A549 (cell line): ENCODE results near the gene TBX6. TPM values are rescaled to one million over a fixed set of nuclear protein-coding genes. Genes with fewer than 3 reads are reported as not detected.

ENCODE experiments used
- CBX2 ChIP-seq: fragments of 200-600 bp; sonication (generic); IDR thresholded peaks from 2 replicates; pipeline ENCODE4 v1.6.1; 2016; ENCODE audit warnings: low read depth, mild to moderate bottlenecking, borderline replicate concordance
- CBX8 ChIP-seq: fragments of 200-600 bp; sonication (generic); IDR thresholded peaks from 2 replicates; pipeline ENCODE4 v1.6.1; 2016
- E2F6 ChIP-seq: IDR thresholded peaks from 2 replicates; pipeline ENCODE4 v1.6.1; 2012; ENCODE audit warnings: low read depth, borderline replicate concordance
- EHF ChIP-seq: fragments of 250-450 bp; sonication (Bioruptor Pico); IDR thresholded peaks from 2 replicates; pipeline ENCODE4 v1.5.0; 2020; ENCODE audit warnings: mild to moderate bottlenecking
- EHMT2 ChIP-seq: fragments of 200-600 bp; sonication (generic); IDR thresholded peaks from 2 replicates; pipeline ENCODE4 v1.6.1; 2016; ENCODE audit warnings: antibody characterized with exemption, low read depth, mild to moderate bottlenecking, moderate library complexity
- EP300 ChIP-seq, 2 experiments: fragments of >200 bp; sonication (Bioruptor Twin); formaldehyde crosslinking; IDR thresholded peaks; 2 replicates in 1 of 2; 3 replicates in 1 of 2; pipeline ENCODE4 v1.6.1; 2016 to 2017
- FOSB ChIP-seq: fragments of 250-450 bp; sonication (Bioruptor Pico); IDR thresholded peaks from 2 replicates; pipeline ENCODE4 v1.5.0; 2020; ENCODE audit warnings: mild to moderate bottlenecking, moderate library complexity
- FOSL2 ChIP-seq, 2 experiments: fragments of 450-650 bp in 1 of 2; fragments of >200 bp in 1 of 2; sonication (Bioruptor Twin) in 1 of 2; formaldehyde crosslinking; IDR thresholded peaks; 2 replicates each; pipeline versions ENCODE4 v1.5.0 to v1.6.1; 2016 to 2020; ENCODE audit warnings: mild to moderate bottlenecking in 1 of 2, moderate library complexity in 1 of 2
- GATA3 ChIP-seq: IDR thresholded peaks from 2 replicates; pipeline ENCODE4 v1.6.1; 2012; ENCODE audit warnings: borderline replicate concordance
- HDAC2 ChIP-seq: fragments of 200-600 bp; sonication (generic); IDR thresholded peaks from 2 replicates; pipeline ENCODE4 v1.6.1; 2016
- HOXB13 ChIP-seq: fragments of 250-450 bp; sonication (Bioruptor Pico); IDR thresholded peaks from 2 replicates; pipeline ENCODE4 v1.5.0; 2020; ENCODE audit warnings: low read depth, mild to moderate bottlenecking, moderate library complexity
- HOXB5 ChIP-seq: fragments of 250-450 bp; sonication (Bioruptor Pico); IDR thresholded peaks from 2 replicates; pipeline ENCODE4 v1.5.0; 2020; ENCODE audit warnings: mild to moderate bottlenecking, moderate library complexity
- JUNB ChIP-seq: fragments of >200 bp; sonication (Bioruptor Twin); formaldehyde crosslinking; IDR thresholded peaks from 2 replicates; pipeline ENCODE4 v1.6.1; 2016
- MAFK ChIP-seq: fragments of 450-650 bp; IDR thresholded peaks from 2 replicates; pipeline ENCODE4 v1.6.1; 2014; ENCODE audit not compliant: partially characterized antibody
- NFE2L2 ChIP-seq: fragments of 150-350 bp; conservative IDR thresholded peaks from 2 replicates; pipeline ENCODE4 v1.6.1; 2014; ENCODE audit warnings: low read length
- NR3C1 ChIP-seq: fragments of >200 bp; sonication (Bioruptor Twin); formaldehyde crosslinking; IDR thresholded peaks from 3 replicates; pipeline ENCODE4 v1.6.1; 2017
- RARB ChIP-seq: fragments of 250-450 bp; sonication (Bioruptor Pico); IDR thresholded peaks from 2 replicates; pipeline ENCODE4 v1.8.0; 2021; ENCODE audit warnings: mild to moderate bottlenecking, moderate library complexity
- RCOR1 ChIP-seq: fragments of 150-350 bp; IDR thresholded peaks from 2 replicates; pipeline ENCODE4 v1.6.1; 2014; ENCODE audit warnings: antibody characterized with exemption, low read length, low read depth
- RNF2 ChIP-seq: fragments of 200-600 bp; sonication (generic); IDR thresholded peaks from 2 replicates; pipeline ENCODE4 v1.6.1; 2016; ENCODE audit warnings: low read depth, mild to moderate bottlenecking, antibody characterized with exemption, moderate library complexity, borderline replicate concordance
- TP53 ChIP-seq: fragments of 250-450 bp; sonication (Bioruptor Pico); IDR thresholded peaks from 2 replicates; pipeline ENCODE4 v1.5.0; 2021; ENCODE audit warnings: mild to moderate bottlenecking, moderate library complexity
- polyA plus RNA-seq, 4 experiments: library from polyadenylated mRNA; depleted of rRNA in 3 of 4; stranded (reverse); fragments of >200 nt; fragmentation: RNase III in 1 of 4; extraction: RNeasy Plus Mini Kit Qiagen cat#74134 plus additional on column Dnase treatment in 1 of 4; gene quantifications; 2 replicates in 3 of 4; 3 replicates in 1 of 4; pipeline ENCODE4 v1.2.3, GENCODE V29; 2011 to 2017
- TF ChIP-seq, protein P1 (sequence below): IDR thresholded peaks from 2 replicates; pipeline ENCODE4 v1.6.1; 2012
- TF ChIP-seq, protein P2 (sequence below): fragments of 200-600 bp; sonication (generic); IDR thresholded peaks from 2 replicates; pipeline ENCODE4 v1.6.1; 2016; ENCODE audit warnings: antibody characterized with exemption, mild to moderate bottlenecking, moderate library complexity
- TF ChIP-seq, protein P3 (sequence below): fragments of 150-350 bp; IDR thresholded peaks from 2 replicates; pipeline ENCODE4 v1.6.1; 2014; ENCODE audit warnings: low read depth, mild to moderate bottlenecking, low read length
- TF ChIP-seq, protein P4 (sequence below): IDR thresholded peaks from 2 replicates; pipeline ENCODE4 v1.6.1; 2012

The TBX6 gene
- polyA plus RNA-seq, 2 of the 4 experiments (the other 2 are of a cell fraction): 0.14 to 0.63 TPM

DNA sequence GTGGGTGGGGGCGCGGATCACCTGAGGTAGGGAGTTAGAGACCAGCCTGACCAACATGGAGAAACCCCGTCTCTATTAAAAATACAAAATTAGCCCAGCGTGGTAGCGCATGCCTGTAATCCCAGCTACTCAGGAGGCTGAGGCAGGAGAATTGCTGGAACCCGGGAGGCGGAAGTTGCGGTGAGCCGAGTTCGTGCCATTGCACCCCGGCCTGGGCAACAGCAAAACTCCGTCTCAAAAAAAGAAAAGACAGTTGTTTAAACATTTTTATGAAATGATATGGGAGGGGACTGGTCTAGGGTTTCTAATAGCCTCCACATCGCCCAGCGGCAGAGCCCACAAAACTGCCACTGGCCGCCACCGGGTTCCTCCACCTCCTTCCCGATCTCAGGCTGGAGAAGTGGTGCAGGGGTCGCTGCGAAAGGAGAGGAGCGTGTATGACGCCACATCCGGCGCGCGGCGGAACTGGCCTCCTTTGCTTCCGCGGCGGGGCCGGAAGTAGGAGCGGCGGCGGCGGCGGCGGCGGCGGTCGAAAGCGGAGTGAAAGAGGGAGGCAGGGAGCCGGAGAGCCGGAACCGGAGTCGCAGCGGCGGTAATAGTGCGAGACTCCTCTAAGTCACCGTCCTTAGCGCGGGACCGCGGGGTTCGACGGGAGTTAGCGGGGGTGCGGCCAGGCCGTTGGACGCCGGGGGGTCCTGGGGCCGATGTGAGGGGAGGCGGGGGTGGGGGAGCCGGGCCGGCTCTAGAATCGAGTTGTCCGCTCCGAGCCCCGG, 16.0 kb downstream of the TBX6 start, which contains the start of gene PPP4C (continued):
- TF ChIP-seq, protein P1, sequence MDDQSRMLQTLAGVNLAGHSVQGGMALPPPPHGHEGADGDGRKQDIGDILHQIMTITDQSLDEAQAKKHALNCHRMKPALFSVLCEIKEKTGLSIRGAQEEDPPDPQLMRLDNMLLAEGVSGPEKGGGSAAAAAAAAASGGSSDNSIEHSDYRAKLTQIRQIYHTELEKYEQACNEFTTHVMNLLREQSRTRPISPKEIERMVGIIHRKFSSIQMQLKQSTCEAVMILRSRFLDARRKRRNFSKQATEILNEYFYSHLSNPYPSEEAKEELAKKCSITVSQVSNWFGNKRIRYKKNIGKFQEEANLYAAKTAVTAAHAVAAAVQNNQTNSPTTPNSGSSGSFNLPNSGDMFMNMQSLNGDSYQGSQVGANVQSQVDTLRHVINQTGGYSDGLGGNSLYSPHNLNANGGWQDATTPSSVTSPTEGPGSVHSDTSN: peak; percentile 54
- TF ChIP-seq RARB (CRISPR knock-in tag) (no peak), RCOR1 (no peak), CBX2 (no peak), MAFK (no peak), JUNB (no peak), EHMT2 (no peak), RNF2 (no peak), GATA3 (no peak), NR3C1 (no peak), HOXB5 (peak; percentile 51; the same call in 1 of the 2 replicates), E2F6 (no peak), HDAC2 (no peak), EHF (CRISPR knock-in tag) (peak; percentile 63; the same call in 1 of the 2 replicates), TP53 (peak; percentile 44; the same call in 1 of the 2 replicates), EP300 (IDR thresholded peaks at IDR 0.05) (no peak), HOXB13 (CRISPR knock-in tag) (no peak), FOSB (CRISPR knock-in tag) (no peak; the same call in 1 of the 2 replicates), CBX8 (no peak), FOSL2 (IDR thresholded peaks at IDR 0.05) (no peak), FOSL2 (CRISPR knock-in tag; IDR thresholded peaks at IDR 0.05) (no peak; the same call in 1 of the 2 replicates), NFE2L2 (no peak)
- TF ChIP-seq, protein P2, sequence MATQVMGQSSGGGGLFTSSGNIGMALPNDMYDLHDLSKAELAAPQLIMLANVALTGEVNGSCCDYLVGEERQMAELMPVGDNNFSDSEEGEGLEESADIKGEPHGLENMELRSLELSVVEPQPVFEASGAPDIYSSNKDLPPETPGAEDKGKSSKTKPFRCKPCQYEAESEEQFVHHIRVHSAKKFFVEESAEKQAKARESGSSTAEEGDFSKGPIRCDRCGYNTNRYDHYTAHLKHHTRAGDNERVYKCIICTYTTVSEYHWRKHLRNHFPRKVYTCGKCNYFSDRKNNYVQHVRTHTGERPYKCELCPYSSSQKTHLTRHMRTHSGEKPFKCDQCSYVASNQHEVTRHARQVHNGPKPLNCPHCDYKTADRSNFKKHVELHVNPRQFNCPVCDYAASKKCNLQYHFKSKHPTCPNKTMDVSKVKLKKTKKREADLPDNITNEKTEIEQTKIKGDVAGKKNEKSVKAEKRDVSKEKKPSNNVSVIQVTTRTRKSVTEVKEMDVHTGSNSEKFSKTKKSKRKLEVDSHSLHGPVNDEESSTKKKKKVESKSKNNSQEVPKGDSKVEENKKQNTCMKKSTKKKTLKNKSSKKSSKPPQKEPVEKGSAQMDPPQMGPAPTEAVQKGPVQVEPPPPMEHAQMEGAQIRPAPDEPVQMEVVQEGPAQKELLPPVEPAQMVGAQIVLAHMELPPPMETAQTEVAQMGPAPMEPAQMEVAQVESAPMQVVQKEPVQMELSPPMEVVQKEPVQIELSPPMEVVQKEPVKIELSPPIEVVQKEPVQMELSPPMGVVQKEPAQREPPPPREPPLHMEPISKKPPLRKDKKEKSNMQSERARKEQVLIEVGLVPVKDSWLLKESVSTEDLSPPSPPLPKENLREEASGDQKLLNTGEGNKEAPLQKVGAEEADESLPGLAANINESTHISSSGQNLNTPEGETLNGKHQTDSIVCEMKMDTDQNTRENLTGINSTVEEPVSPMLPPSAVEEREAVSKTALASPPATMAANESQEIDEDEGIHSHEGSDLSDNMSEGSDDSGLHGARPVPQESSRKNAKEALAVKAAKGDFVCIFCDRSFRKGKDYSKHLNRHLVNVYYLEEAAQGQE: peak; percentile 45; the same call in 1 of the 2 replicates
- TF ChIP-seq, protein P3, sequence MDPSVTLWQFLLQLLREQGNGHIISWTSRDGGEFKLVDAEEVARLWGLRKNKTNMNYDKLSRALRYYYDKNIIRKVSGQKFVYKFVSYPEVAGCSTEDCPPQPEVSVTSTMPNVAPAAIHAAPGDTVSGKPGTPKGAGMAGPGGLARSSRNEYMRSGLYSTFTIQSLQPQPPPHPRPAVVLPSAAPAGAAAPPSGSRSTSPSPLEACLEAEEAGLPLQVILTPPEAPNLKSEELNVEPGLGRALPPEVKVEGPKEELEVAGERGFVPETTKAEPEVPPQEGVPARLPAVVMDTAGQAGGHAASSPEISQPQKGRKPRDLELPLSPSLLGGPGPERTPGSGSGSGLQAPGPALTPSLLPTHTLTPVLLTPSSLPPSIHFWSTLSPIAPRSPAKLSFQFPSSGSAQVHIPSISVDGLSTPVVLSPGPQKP: no peak
- TF ChIP-seq, protein P4, sequence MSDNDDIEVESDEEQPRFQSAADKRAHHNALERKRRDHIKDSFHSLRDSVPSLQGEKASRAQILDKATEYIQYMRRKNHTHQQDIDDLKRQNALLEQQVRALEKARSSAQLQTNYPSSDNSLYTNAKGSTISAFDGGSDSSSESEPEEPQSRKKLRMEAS: peak; percentile 38; the same call in 1 of the 2 replicates
